HG02981 (cell line): ENCODE data around the gene PPP3R2.
A peak's percentile ranks its signal among the peaks of the same experiment; 100 is the strongest.
"Not testable (repeated sequence)": the region's sequence is repeated elsewhere in the genome, so short reads cannot be mapped to it uniquely, and the experiment has no call there.

Experiments used
- ATAC-seq: cut with Tn5 transposase; IDR thresholded peaks from one replicate; pipeline ENCODE4 v1.9.1; 2021; ENCODE audit warnings: mild to moderate bottlenecking, moderate library complexity; ENCODE audit not compliant: unreplicated experiment

The PPP3R2 gene

DNA sequence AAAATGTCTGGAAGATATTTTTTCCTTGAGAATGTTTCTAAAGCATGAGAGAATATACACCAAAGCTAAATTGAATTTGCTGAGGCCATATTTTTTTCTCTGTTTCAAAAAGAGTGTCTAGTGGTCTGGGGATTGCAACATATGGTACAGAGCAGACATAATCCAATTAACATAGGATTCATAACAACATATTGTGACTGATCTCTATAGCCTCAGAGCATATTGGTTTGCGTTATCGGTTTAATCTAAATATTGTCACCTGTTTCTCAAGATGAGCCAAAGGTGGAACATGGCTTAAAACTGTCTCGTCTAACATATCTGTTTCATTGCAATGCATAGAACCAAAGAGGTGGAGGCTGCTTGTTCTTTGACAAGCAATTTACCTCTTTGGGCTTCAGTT, 3.9 kb downstream of the PPP3R2 start:
- no peak for ATAC-seq

DNA sequence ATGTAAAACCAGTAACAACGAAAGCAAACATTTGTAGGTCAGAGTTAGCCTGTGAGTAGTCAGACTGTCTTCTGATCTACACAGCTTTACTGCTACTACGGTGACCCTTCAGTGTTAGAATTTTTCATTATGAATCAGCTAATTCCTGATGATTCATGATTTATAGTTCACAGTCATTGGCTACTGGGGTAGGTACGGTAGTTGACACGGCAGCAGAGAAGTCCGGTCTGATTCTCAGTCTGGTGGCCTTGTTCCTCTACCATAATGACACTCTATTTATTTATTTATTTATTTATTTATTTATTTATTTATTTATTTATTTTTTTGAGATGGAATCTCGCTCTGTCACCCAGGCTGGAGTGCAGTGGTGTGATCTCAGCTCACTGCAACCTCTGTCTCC, 4.7 kb downstream of the PPP3R2 start:
- ATAC-seq, result not testable (repeated sequence)

DNA sequence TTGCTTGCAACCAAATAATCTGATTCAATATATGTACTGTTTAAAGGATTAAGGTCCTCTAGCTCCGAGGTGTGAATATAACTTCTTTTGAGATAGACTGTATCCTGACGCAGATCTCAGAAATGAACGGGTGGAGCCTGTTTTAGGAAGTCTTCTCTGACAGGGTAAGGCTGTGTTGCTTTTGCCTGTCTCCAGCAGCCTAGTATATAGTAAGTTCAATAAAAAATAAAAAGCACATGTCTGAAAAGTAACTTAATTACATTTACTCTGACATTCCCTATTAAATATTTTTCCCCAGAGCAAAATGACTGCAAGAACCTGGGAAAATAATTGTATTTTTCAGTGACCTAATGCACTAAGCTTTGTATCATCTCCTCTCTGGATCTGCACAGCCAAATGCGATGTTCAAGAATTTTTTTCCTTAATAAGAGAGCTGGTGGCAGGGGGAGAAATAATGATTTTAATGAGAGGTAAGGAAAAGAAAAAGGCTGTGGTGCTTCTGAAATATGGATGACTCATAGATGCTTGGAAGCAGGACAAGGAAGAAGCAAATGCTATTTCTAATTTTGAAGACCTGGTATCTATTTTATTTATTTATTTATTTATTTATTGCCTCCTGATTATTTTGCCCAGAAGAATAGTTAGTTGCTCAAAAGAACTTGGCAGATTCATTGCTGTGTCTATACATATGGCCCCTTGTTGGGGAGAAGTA, 7.3 kb downstream of the PPP3R2 start:
- no peak for ATAC-seq

DNA sequence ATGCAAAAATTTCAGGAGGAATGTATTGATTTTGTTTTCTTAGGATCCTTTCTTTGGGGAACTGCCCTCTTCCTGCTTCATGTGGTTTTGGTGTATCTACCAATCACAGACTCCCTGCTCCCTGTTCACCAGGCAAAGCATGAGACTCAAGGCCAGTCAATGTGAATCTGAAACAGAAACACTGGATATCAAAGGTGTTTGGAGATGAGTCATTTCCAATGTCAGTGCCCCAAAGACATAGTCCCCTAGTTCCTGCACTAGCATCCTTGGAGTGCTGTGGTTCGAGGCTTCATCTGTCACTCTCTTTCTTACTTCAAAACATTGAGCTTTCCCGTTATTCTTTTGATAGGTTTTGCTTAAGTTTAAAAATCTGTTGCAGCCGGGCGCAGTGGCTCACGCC, 8.1 kb downstream of the PPP3R2 start:
- ATAC-seq, result peak; percentile 88

DNA sequence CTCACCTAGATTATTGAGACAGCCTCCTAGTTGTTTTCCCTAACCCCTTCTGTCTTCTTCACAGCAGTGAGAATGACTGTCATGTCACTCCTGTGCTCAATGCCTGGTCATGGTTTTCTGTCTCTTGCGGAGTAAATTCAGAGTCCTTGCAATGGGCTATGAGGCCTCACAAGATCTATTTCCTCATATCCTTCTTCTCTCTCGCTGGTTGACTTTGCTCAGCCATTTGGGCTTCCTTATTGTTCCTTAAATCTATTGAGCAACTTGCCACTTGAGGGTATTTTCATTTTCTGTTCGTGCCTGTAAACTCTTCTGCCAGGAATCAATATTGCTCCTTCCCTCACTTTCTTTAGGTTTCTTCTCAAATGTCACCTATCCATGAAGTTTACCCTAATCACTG, 9.0 kb downstream of the PPP3R2 start:
- ATAC-seq, result no peak

DNA sequence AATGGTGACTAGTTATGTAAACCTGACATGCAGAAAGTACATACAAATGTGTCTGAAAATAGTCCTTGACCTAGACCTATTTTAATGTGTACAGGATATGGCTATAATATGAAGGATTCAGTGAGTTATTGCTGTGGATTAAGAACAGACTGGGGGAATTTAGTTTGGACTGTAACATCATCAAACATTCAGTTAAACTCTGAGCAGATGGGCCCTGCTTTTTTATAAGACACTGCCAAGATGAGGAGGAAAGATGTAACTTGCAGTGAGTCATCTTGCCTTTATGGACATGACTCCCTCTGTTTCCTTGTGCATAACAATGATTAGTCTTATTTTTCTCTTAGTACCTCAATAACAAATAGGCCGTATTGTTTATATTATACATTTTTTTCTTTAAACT, 12.2 kb downstream of the PPP3R2 start:
- ATAC-seq, result no peak

DNA sequence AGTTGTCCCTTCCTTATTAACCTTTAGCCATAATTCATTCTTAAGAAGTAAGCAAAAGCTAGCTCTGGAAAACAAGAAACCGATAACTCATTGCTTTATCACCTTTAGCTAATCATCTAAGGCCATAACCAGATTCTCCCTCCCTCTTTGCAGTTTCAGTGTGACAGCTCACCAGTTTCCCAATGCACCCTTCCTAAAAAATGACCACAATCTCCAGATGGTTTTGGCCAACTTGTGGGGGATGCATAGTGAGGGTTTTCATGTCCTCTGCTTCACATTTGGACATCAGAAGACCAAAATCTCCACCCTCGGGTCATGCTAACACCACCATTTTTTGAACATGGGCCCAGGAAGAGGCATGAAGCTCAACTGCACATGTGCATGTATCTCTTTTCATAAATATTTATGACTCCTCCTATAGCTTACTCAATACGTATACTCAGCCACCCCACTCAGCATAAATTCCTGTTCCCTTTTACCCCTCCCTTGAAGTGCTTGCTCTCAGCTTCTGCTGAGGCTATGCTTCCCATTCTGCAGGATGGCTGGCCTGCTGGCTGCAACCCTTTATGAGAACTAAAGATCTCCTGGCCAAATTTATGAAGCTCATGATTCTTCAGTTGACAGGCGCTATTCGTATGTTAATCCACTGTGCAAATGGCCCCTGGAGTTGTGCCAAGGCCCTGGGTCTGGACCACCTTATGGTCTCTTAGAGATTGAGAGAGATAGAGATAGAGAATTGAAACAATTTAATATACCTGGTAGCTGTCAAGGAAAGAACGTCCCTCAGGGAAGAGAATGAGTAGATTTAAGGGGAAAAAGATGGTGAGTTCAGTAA, 14.8 kb downstream of the PPP3R2 start:
- no peak for ATAC-seq

DNA sequence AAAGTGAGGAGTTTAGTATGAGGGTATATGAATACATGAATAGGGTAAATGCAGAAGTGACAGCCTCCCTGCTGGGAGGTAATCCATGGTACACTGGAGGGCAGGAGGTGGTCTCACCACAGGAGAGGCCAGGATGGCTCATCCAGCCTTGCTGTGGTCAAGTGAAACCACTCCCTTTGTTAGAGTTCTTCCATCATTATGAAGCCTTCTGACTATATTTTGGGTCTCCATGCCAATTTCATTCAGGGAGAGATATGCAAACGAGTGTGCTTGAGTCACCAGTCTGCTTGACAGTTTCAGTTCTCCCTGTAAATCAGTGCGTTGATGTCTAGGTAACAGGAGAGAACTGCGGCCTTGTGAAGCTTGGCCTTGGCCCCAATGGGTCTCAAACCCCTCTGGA, 16.4 kb downstream of the PPP3R2 start:
- peak; percentile 62 for ATAC-seq

DNA sequence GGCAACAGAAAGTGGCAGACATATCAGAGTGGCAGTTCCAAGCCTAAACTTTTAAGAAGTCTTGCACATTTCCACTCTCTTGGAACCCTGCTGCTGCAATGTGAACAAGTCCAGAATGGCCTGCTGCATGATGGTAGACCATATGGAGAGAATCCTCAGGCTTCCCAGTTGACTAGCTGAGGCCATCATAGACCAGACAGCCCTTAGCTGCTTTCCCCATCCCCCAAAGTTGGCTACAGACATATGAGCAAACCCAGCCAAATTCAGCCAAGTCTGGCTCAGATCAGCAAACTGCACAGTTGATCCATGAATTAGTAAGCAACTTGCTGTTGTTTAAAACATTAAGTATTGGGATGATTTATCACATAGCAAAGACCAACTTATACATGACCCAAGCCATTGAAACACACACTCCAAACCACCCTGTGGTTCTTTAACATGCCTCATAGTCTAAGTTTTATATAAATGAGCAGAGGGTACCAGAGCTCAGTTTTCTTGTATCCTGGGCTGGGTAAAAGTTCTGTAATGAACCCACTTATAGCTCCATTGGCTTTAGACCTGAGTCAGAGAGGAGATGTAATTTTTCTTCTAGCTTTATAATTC, 19.9 kb downstream of the PPP3R2 start:
- ATAC-seq, result no peak

DNA sequence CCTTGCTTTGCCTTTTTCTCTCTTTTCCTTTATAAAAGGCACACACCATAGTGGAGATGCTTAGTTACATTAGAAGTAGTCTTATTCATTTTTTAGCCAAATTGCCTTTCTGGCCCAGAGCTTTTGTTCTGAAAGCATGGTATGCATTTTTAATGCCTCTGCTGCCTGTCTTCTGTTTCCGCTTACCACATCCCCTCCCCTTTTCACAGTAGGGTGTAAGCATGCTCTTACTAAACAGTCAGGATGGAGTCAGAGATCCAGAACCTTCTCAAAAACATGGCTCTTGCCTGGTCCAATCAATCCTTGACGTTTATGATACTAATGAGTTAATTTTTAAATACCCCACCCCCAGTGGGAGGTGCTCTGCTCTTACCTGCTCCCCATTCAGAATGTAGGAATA, 22.5 kb downstream of the PPP3R2 start:
- no peak for ATAC-seq

DNA sequence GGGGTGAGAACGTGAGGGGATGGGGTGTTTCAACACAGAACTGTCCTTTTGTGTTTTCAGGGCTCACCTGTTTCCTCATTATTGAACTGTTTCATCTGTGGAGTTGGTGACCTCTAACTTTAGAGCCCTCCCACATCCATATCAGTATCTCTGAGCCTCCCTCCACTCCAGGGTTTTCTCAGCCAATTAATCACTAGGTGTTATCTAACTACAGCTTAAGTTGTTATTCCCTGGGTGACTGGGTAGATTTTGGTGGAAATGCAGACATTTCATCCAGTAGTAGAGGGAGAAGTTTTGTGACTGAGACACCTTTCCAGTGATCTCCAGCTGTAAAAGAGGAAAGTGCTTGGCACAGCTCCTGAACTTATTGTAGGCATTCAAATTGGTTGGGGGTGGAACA, 23.7 kb downstream of the PPP3R2 start:
- ATAC-seq, result no peak

DNA sequence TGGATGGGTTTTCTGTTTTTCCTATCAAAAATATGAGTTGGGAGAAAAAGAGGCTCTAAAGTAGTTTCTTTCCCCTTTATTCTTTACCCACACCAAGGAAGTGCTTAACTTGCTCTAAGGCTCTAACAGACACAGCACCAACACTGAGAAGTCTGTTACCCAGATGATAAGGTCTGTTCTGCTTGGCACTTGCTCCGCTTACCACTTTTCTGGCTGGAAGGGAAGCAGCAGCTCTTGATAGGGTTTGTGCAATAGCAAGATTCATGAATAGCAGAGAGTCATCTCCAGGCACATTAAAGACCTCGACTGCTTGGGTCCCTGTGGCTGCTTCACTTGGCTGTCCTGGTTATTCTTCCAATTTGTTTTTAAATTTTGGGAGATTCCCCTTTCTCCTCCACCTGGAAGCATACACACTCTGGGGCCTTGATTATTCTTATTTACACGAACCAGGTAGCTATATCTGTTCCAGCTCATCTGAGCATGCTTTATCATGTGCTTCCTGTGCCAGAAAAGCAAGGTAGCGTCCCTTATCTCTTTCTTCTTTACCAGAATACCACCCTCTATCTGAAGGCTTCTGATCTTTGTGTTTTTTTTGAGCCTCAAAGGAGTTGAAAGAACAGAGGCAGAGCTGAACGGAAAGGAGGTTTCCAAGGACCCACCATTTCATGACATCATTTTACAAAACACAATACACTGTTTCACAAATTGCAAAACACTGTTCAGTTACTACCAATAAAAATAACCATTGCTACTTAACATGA, 24.8 kb downstream of the PPP3R2 start:
- no peak for ATAC-seq

DNA sequence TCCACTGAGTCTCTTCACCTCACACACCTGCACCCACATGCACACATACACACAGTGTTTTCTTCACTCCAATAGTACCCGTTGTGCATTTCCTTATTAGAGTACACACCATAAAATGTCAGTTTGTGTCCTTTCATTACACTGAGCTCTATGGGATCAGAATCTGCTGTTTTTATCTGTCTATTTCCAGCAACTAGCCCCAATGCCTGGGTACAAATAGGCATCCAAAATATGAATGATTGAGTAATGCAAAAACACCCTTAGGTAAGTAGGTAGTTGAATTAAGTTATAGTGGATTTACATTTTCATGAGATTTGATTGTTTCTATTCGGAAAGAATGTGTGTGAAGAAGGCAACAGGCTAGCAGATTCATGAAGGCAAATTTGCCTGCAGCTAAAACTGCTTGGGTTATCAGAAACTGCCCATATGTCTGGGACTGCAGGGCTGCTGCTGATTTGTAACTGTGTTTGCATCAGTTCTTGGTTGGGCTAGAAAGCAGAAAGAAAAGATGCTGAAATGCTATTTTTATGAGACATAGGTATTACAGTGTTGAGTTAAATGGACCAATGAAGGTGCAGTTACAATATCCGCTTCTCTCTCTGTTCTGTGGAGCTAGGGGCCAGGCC, 26.9 kb downstream of the PPP3R2 start:
- ATAC-seq, result no peak

DNA sequence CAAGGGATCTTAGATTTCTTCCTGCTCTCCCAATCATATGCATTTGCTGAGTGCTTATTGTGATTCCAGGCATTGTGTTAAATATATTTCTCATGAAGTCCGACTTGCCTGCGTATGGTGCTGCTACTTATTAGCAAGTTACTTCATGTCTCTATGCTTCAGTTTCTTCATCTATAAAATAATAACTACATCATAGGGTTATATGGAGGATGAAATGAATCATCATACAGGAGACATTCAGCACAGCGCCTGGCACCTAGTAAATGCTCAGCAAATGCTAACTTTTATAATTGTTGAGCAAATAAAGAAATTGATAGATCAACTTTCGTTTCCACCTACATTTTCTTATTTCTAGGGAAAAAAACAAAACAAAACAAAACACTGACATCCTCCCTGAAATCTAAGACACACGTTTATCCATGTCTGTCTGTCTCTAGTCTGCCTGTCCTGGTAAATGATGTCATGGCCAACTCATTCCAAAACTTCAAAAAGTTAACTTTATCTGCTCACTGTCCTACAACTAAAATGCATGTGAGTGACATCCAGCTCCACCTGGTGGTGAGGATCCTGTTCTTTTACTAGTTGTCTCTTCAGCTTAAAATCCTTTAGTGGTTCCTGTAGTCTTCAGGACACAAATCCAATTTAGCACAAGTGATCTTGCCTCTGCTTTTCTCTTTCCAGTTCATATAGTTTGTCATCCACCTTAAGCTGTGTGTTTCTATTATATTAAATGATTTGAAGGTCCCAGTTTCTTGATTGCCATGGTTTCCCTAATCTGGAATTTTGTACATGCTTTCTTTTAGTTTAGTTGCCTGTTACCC, 27.7 kb downstream of the PPP3R2 start:
- peak; percentile 76 for ATAC-seq

DNA sequence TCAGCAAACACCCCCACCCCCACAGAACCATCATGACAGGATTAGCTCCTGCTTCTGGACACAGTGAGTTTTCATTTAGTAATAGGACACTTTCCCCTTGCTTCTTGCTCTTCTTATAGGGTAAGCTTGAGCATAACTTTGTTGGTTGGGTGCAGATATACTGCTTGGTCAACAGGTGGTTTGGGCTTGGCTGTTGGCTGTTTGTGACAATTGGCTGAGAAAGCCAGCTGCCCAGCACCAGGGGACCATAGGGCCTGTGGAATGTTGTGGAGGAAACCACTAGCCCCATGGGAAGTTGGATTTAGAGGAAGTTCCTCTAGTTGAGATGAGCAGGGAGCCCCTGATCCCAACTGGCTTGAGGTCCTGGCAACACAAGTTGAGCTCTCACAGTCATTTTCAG, 30.5 kb downstream of the PPP3R2 start:
- ATAC-seq, result no peak

DNA sequence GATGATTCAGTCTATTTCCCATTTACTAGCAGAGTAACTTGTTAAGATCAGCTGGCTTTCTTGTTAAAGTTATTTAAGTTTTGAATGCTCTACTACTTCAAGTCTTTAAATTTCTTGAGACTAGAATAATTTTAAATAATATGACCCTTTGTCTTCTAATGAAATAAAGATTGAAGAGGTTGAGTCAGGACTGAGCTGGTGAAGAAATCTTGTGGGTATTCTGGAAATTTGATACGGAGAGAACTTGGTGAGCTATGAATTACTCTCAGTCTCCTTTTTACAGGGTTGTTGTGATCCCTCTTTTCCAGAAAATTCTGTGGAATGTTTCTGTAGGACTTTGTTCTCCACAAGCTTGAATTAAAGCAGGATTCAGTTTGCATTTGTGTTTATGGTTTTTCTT, 31.8 kb downstream of the PPP3R2 start:
- no peak for ATAC-seq

DNA sequence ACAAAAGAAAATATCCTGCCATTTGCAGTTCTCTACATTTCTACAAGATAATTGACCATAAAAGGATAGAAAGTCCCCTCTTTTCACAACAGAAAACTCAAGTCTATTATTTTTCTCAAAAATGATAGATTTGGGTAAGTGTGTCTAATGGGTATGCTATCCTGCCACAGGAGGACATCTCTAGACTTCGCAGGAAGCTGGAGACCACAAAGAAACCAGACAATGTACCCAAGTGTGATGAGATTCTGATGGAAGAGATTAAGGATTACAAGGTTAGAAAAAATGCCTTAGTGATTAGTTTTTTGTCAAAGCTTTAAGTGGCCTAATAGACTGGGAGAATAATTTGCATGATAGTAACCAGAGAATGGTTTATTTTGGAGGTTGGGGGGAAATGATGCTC, 33.0 kb downstream of the PPP3R2 start:
- no peak for ATAC-seq

DNA sequence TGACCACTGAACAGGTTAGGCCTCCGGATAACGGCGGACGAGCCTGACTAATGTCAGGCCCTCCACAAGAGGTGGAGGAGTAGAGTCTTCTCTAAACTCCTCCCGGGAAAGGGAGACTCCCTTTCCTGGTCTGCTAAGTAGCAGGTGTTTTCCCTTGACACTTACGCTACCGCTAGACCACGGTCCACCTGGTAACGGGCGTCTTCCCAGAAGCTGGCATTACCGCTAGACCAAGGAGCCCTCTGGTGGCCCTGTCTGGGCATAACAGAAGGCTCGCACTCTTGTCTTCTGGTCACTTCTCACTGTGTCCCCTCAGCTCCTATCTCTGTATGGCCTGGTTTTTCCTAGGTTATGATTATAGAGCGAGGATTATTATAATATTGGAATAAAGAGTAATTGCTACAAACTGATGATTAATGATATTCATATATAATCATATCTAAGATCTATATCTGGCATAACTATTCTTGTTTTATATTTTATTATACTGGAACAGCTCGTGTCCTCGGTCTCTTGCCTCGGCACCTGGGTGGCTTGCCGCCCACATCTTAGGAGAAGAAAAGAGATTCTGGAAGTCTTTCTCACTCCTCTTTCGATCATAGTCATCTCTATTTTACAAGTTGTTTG, 45.2 kb downstream of the PPP3R2 start:
- not testable (repeated sequence) for ATAC-seq

DNA sequence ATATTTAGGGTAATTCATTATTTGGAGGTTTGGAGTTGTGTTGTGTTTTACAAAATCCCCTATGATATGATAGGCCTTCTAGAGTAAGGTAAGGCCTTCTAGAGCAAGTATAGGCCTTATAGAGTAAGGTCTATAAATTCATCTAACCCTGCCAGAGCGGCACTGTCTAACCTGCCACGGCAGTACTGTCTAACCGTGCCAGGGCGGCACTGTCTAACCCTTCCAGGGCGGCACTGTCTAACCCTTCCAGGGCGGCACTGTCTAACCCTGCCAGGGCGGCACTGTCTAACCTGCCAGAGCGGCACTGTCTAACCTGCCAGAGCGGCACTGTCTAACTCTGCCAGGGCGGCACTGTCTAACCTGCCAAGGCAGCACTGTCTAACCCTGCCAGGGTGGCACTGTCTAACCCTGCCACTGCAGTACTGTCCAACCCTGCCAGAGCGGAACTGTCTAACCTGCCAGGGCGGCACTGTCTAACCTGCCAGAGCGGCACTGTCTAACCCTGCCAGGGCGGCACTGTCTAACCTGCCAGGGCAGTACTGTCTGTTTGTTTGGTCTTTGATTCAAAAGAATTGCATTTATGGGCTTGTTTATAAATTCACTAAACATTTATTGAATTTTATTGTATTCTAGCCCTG, 51.6 kb downstream of the PPP3R2 start:
- no peak for ATAC-seq
